ENCODE measurements around the gene DBF4B. TPM values are rescaled to one million over a fixed set of nuclear protein-coding genes. Genes with fewer than 3 reads are reported as not detected.

Gene DBF4B
- total RNA-seq, 1 donor from 2014 or later, result 16.4 TPM

DNA sequence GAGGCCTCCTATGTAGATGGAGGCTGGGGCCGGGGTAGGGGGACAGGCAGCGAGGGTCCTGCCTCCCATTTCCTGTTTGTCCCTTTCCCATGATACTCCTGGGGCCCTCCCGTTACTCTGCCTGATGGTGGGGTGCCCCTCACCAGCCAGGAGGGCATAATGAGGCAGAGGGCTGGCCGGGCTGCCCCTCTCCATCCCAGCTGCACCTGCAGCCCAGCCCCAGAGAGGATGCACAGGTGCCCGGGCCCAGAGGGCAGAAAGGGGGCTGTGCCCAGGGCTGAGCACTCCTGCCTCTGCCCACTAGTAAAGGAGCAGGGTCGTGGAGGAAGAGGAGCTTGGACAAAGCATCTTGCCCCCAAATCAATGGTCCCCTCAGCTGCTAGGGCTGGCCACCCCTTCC, 60.8 kb downstream of the DBF4B start:
- peaks cover 3% of the 10 kb centered on the region for H3K9me3 Mint-ChIP-seq
- H3K4me3 Mint-ChIP-seq, result no peak overlapping the region
- Histone ChIP-seq H3K36me3 (no peaks in the 10 kb centered on the region), H3K4me1 (peaks cover 13% of the 10 kb centered on the region), H2AFZ (replicated peaks) (no peak overlapping the region), H3K9ac (no peak overlapping the region), H3K4me3 (no peak overlapping the region), H4K20me1 (ENCODE audit: low read depth) (no peaks in the 10 kb centered on the region), H3K79me2 (ENCODE audit: low read depth) (no peaks in the 10 kb centered on the region), H3K27me3 (no peaks in the 10 kb centered on the region), H3K9me3 (ENCODE audit: low read depth) (no peaks in the 10 kb centered on the region), H3F3A (ENCODE audit: low read depth) (peaks cover 11% of the 10 kb centered on the region), H3K4me2 (no peak overlapping the region), H3K27ac (no peak overlapping the region)
- DNase-seq (ENCODE audit: low spot score), result no peak
- H3K4me1 Mint-ChIP-seq, result peaks cover 13% of the 10 kb centered on the region
- H3K27me3 Mint-ChIP-seq (ENCODE audit: insufficient read depth, low read depth), result peaks cover 9% of the 10 kb centered on the region
- H3K27ac Mint-ChIP-seq, result no peak overlapping the region
- TF ChIP-seq EZH2phosphoT487 (IDR thresholded peaks at IDR 0.05), result no peak
- TF ChIP-seq, protein P1, sequence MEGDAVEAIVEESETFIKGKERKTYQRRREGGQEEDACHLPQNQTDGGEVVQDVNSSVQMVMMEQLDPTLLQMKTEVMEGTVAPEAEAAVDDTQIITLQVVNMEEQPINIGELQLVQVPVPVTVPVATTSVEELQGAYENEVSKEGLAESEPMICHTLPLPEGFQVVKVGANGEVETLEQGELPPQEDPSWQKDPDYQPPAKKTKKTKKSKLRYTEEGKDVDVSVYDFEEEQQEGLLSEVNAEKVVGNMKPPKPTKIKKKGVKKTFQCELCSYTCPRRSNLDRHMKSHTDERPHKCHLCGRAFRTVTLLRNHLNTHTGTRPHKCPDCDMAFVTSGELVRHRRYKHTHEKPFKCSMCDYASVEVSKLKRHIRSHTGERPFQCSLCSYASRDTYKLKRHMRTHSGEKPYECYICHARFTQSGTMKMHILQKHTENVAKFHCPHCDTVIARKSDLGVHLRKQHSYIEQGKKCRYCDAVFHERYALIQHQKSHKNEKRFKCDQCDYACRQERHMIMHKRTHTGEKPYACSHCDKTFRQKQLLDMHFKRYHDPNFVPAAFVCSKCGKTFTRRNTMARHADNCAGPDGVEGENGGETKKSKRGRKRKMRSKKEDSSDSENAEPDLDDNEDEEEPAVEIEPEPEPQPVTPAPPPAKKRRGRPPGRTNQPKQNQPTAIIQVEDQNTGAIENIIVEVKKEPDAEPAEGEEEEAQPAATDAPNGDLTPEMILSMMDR (IDR thresholded peaks at IDR 0.05), result no peak
- no peak for TF ChIP-seq EZH2 (IDR thresholded peaks at IDR 0.05)
- H3K36me3 Mint-ChIP-seq, result no peaks in the 10 kb centered on the region

DNA sequence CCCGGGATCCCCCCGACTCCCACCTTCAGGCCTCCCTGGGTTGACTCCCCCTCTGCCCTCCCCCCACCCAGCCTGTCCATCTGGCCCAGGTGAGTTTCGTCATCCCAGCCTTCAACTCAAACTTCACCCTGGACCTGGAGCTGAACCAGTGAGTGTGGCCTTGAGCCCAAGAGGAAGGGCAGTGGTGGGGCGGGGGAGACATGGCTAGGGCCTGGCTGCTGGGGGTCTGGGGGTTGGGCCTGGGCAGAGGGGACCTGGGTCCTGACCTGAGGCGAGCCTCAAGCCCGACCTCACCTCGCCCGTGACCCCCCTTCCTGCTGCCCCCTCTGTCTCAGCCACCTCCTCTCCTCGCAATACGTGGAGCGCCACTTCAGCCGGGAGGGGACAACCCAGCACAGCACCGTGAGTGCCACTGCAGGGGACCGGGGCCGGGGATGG, 61.2 kb downstream of the DBF4B start:
- no peaks in the 10 kb centered on the region for H3K36me3 ChIP-seq
- H4K20me1 ChIP-seq (ENCODE audit: low read depth), result no peaks in the 10 kb centered on the region
- H3K4me3 Mint-ChIP-seq, result no peak overlapping the region
- no peak for DNase-seq (ENCODE audit: low spot score)
- no peak overlapping the region for H3K9ac ChIP-seq
- peaks cover 9% of the 10 kb centered on the region for H3K27me3 Mint-ChIP-seq (ENCODE audit: insufficient read depth, low read depth)
- TF ChIP-seq, protein P1 (IDR thresholded peaks at IDR 0.05), result no peak
- TF ChIP-seq EZH2phosphoT487 (IDR thresholded peaks at IDR 0.05), result no peak
- TF ChIP-seq EZH2 (IDR thresholded peaks at IDR 0.05), result no peak
- H3K36me3 Mint-ChIP-seq, result no peaks in the 10 kb centered on the region
- no peak overlapping the region for H3K4me2 ChIP-seq
- peaks cover 3% of the 10 kb centered on the region for H3K9me3 Mint-ChIP-seq
- peaks cover 13% of the 10 kb centered on the region for H3K4me1 ChIP-seq
- no peaks in the 10 kb centered on the region for H3K27me3 ChIP-seq
- no peak overlapping the region for H3K27ac Mint-ChIP-seq
- H3K79me2 ChIP-seq (ENCODE audit: low read depth), result no peaks in the 10 kb centered on the region
- peaks cover 11% of the 10 kb centered on the region for H3F3A ChIP-seq (ENCODE audit: low read depth)
- peaks cover 13% of the 10 kb centered on the region for H3K4me1 Mint-ChIP-seq
- no peak overlapping the region for H2AFZ ChIP-seq (replicated peaks)
- no peaks in the 10 kb centered on the region for H3K9me3 ChIP-seq (ENCODE audit: low read depth)
- no peak overlapping the region for H3K4me3 ChIP-seq
- H3K27ac ChIP-seq, result no peak overlapping the region

DNA sequence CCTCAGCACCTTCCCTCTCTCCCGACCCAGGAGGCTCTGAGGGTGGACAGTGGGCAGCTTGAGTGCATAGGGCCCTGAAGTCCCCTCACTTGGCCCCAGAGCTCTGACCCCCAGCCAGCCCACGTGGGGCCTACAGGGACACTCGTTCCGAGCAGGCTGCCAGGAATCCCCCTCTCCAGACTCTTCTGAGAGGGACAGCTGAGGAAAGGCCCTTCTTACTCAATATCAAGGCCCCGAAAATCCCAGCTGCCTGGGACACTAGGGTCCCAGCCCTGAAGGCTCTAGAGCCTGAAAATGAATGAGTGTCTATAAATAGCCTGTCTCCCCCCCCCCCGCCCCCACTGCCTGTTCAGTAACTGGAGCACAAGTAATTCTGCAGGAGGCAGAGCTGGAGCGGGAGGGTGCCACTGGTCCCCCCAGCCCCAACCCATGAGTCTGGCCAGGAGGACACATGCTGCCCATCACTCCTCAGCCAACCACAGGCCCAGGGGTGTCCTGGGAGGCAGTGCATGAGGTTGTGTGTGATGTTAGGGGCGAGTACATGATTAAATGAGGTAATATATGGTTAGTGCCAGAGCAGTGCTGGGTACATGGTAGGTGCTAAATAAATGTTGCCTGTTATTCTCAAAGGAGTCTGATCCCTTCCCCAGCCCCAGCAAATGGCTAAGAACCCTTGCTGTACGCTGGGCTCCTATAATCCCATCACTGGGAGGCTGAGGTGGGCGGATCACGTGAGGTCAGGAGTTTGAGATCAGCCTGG, 61.9 kb downstream of the DBF4B start:
- no peak for DNase-seq (ENCODE audit: low spot score)
- no peak overlapping the region for H3K9ac ChIP-seq
- H3K36me3 Mint-ChIP-seq, result no peaks in the 10 kb centered on the region
- peaks cover 3% of the 10 kb centered on the region for H3K9me3 Mint-ChIP-seq
- no peaks in the 10 kb centered on the region for H3K79me2 ChIP-seq (ENCODE audit: low read depth)
- no peak overlapping the region for H3K4me3 ChIP-seq
- peaks cover 13% of the 10 kb centered on the region for H3K4me1 ChIP-seq
- H3K27me3 Mint-ChIP-seq (ENCODE audit: insufficient read depth, low read depth), result peaks cover 9% of the 10 kb centered on the region
- peaks cover 14% of the 10 kb centered on the region for H3F3A ChIP-seq (ENCODE audit: low read depth)
- no peaks in the 10 kb centered on the region for H4K20me1 ChIP-seq (ENCODE audit: low read depth)
- no peaks in the 10 kb centered on the region for H3K27me3 ChIP-seq
- no peak overlapping the region for H3K4me2 ChIP-seq
- H2AFZ ChIP-seq (replicated peaks), result no peak overlapping the region
- H3K27ac Mint-ChIP-seq, result no peak overlapping the region
- H3K9me3 ChIP-seq (ENCODE audit: low read depth), result no peaks in the 10 kb centered on the region
- H3K27ac ChIP-seq, result no peak overlapping the region
- no peak for TF ChIP-seq EZH2 (IDR thresholded peaks at IDR 0.05)
- TF ChIP-seq, protein P1 (IDR thresholded peaks at IDR 0.05), result no peak
- TF ChIP-seq EZH2phosphoT487 (IDR thresholded peaks at IDR 0.05), result no peak
- no peaks in the 10 kb centered on the region for H3K36me3 ChIP-seq
- H3K4me3 Mint-ChIP-seq, result no peak overlapping the region
- peaks cover 13% of the 10 kb centered on the region for H3K4me1 Mint-ChIP-seq

Measured in neural progenitor cell (in vitro differentiated cells).